ENCODE data around the gene MISP.

MISP gene

GRCh38 chr19:796692-797527 is 46.0 kb downstream of the MISP start, which contains the start of gene PTBP1:
Gene PTBP1, plus strand, starts transcription at chr19:797452. Its CDS starts 46 bp downstream, at chr19:797498.
- DNase-seq (ENCODE audit: low read depth in 3 of 3, low spot score in 1 of 3): peak; percentile 95 to 100 (median 99)

- DNase-seq (ENCODE audit: low read depth in 3 of 3, low spot score in 1 of 3): peak; percentile 69 to 79 (median 79)
Measured at GRCh38 chr19:797528-798414, 46.9 kb downstream of the MISP start.

- no peak for DNase-seq (ENCODE audit: low read depth in 3 of 3, low spot score in 1 of 3)
Measured at GRCh38 chr19:798415-799075, 47.6 kb downstream of the MISP start.

- DNase-seq (ENCODE audit: low read depth in 3 of 3, low spot score in 1 of 3): no peak
Measured at GRCh38 chr19:799076-799881, 48.4 kb downstream of the MISP start.

- DNase-seq (ENCODE audit: low read depth in 3 of 3, low spot score in 1 of 3): no peak
Measured at GRCh38 chr19:800360-801029, 49.6 kb downstream of the MISP start.

GRCh38 chr19:801030-801860 is 50.3 kb downstream of the MISP start:
- no peak for DNase-seq (ENCODE audit: low read depth in 3 of 3, low spot score in 1 of 3)

- DNase-seq (ENCODE audit: low read depth in 3 of 3, low spot score in 1 of 3): no peak
Measured at GRCh38 chr19:801861-802497, 51.1 kb downstream of the MISP start.

- DNase-seq (ENCODE audit: low read depth in 3 of 3, low spot score in 1 of 3): no peak
Measured at GRCh38 chr19:802498-803098, 51.7 kb downstream of the MISP start.

GRCh38 chr19:803099-803561 is 52.2 kb downstream of the MISP start:
- no peak for DNase-seq (ENCODE audit: low read depth in 3 of 3, low spot score in 1 of 3)

- no peak for DNase-seq (ENCODE audit: low read depth in 3 of 3, low spot score in 1 of 3)
Measured at GRCh38 chr19:803686-804418, 52.9 kb downstream of the MISP start.

- no peak for DNase-seq (ENCODE audit: low read depth in 3 of 3, low spot score in 1 of 3)
Measured at GRCh38 chr19:804419-805165, 53.7 kb downstream of the MISP start.

- DNase-seq (ENCODE audit: low read depth in 3 of 3, low spot score in 1 of 3): no peak
Measured at GRCh38 chr19:805166-805551, 54.2 kb downstream of the MISP start.

- DNase-seq (ENCODE audit: low read depth in 3 of 3, low spot score in 1 of 3): no peak
Measured at GRCh38 chr19:805600-806550, 55.0 kb downstream of the MISP start.

- no peak for DNase-seq (ENCODE audit: low read depth in 3 of 3, low spot score in 1 of 3)
Measured at GRCh38 chr19:806815-807421, 56.0 kb downstream of the MISP start.
